A549 (cell line): Measurements from ENCODE around the gene ZNF669. TPM values are rescaled to one million over a fixed set of nuclear protein-coding genes. Genes with fewer than 3 reads are reported as not detected.
"Not testable (repeated sequence)": the region's sequence is repeated elsewhere in the genome, so short reads cannot be mapped to it uniquely, and the experiment has no call there.

Source experiments
- ATAC-seq, 2 experiments: fragments of 200-7000 bp in 1 of 2; fragments of >200 bp in 1 of 2; cut with Nextera tagmentation in 1 of 2; cut with Tn5 transposase in 1 of 2; 3 replicates each; pipeline versions ENCODE4 v1.8.0 to v1.9.1; 2018 to 2020; ENCODE audit warnings: mild to moderate bottlenecking in 1 of 2, moderate library complexity in 1 of 2
- CTCF ChIA-PET: fragments of 300-600 bp; sonication (Branson Sonifier 250); formaldehyde crosslinking; extraction: SDS; loops from one replicate; lab custom pipeline; 2021; ENCODE audit warnings: antibody characterized with exemption, inconsistent platforms; lab: Yijun Ruan, JAX
- POLR2A ChIA-PET: fragments of 350-600 bp; formaldehyde crosslinking; extraction: SDS; loops from one replicate; lab custom pipeline; 2021; ENCODE audit warnings: antibody characterized with exemption, inconsistent platforms; lab: Yijun Ruan, JAX
- DNase-seq, 2 experiments: peaks; one replicate each; pipeline versions ENCODE4 v3.0.0 to v3.0.0-alpha.2; 2011 to 2016; ENCODE audit warnings: low read depth in 1 of 2, low spot score in 1 of 2
- FAIRE-seq: peaks from 2 replicates; lab custom pipeline; 2011; peaks lifted over from hg19 to GRCh38; lab: Jason Lieb, UNC
- H3K27ac ChIP-seq, 2 experiments: fragments of >200 bp; sonication (Bioruptor Twin); formaldehyde crosslinking; 3 replicates each; pipeline ENCODE4 v1.5.1; 2016 to 2017
- H3K4me1 ChIP-seq: fragments of >200 bp; sonication (Bioruptor Twin); formaldehyde crosslinking; 3 replicates; pipeline ENCODE4 v1.6.1; 2016
- H3K4me2 ChIP-seq: fragments of >200 bp; sonication (Bioruptor Twin); formaldehyde crosslinking; 3 replicates; pipeline ENCODE4 v1.6.1; 2016
- H3K4me3 ChIP-seq: fragments of >200 bp; sonication (Bioruptor Twin); formaldehyde crosslinking; 3 replicates; pipeline ENCODE4 v1.5.1; 2016
- H3K9me3 ChIP-seq: fragments of >200 bp; sonication (Bioruptor Twin); formaldehyde crosslinking; 3 replicates; pipeline ENCODE4 v1.6.1; 2016
- BCL3 ChIP-seq: fragments of >200 bp; sonication (Bioruptor Twin); formaldehyde crosslinking; IDR thresholded peaks from 3 replicates; pipeline ENCODE4 v1.6.1; 2016
- BHLHE40 ChIP-seq: IDR thresholded peaks from 2 replicates; pipeline ENCODE4 v1.6.1; 2012; ENCODE audit warnings: low read depth, low read length, inconsistent platforms
- CHD4 ChIP-seq: fragments of 200-600 bp; sonication (generic); IDR thresholded peaks from 2 replicates; pipeline ENCODE4 v1.6.1; 2016; ENCODE audit warnings: antibody characterized with exemption, mild to moderate bottlenecking, borderline replicate concordance
- CTCF ChIP-seq: fragments of >200 bp; sonication (Bioruptor Twin); formaldehyde crosslinking; IDR thresholded peaks from 3 replicates; pipeline ENCODE4 v1.5.1; 2016
- EHMT2 ChIP-seq: fragments of 200-600 bp; sonication (generic); IDR thresholded peaks from 2 replicates; pipeline ENCODE4 v1.6.1; 2016; ENCODE audit warnings: antibody characterized with exemption, low read depth, mild to moderate bottlenecking, moderate library complexity
- ESRRA ChIP-seq: fragments of 150-350 bp; IDR thresholded peaks from 2 replicates; pipeline ENCODE4 v1.6.1; 2014; ENCODE audit warnings: mild to moderate bottlenecking, low read length, borderline replicate concordance
- FOSB ChIP-seq: fragments of 250-450 bp; sonication (Bioruptor Pico); IDR thresholded peaks from 2 replicates; pipeline ENCODE4 v1.5.0; 2020; ENCODE audit warnings: mild to moderate bottlenecking, moderate library complexity
- HOXB13 ChIP-seq: fragments of 250-450 bp; sonication (Bioruptor Pico); IDR thresholded peaks from 2 replicates; pipeline ENCODE4 v1.5.0; 2020; ENCODE audit warnings: low read depth, mild to moderate bottlenecking, moderate library complexity
- HOXB5 ChIP-seq: fragments of 250-450 bp; sonication (Bioruptor Pico); IDR thresholded peaks from 2 replicates; pipeline ENCODE4 v1.5.0; 2020; ENCODE audit warnings: mild to moderate bottlenecking, moderate library complexity
- KDM1A ChIP-seq: fragments of 200-600 bp; sonication (generic); IDR thresholded peaks from 2 replicates; pipeline ENCODE4 v1.6.1; 2016; ENCODE audit warnings: low read depth, mild to moderate bottlenecking
- KDM5A ChIP-seq: fragments of 200-600 bp; sonication (generic); IDR thresholded peaks from 2 replicates; pipeline ENCODE4 v1.6.1; 2016; ENCODE audit warnings: antibody characterized with exemption, mild to moderate bottlenecking
- PHF8 ChIP-seq: fragments of 200-600 bp; sonication (generic); IDR thresholded peaks from 2 replicates; pipeline ENCODE4 v1.6.1; 2016; ENCODE audit warnings: low read depth, mild to moderate bottlenecking, antibody characterized with exemption, moderate library complexity, borderline replicate concordance
- POLR2A ChIP-seq: IDR thresholded peaks from 2 replicates; pipeline ENCODE4 v1.6.1; 2012; ENCODE audit warnings: mild to moderate bottlenecking, low read length
- RARB ChIP-seq: fragments of 250-450 bp; sonication (Bioruptor Pico); IDR thresholded peaks from 2 replicates; pipeline ENCODE4 v1.8.0; 2021; ENCODE audit warnings: mild to moderate bottlenecking, moderate library complexity
- RCOR1 ChIP-seq: fragments of 150-350 bp; IDR thresholded peaks from 2 replicates; pipeline ENCODE4 v1.6.1; 2014; ENCODE audit warnings: antibody characterized with exemption, low read length, low read depth
- RNF2 ChIP-seq: fragments of 200-600 bp; sonication (generic); IDR thresholded peaks from 2 replicates; pipeline ENCODE4 v1.6.1; 2016; ENCODE audit warnings: low read depth, mild to moderate bottlenecking, antibody characterized with exemption, moderate library complexity, borderline replicate concordance
- SREBF2 ChIP-seq: fragments of 450-650 bp; IDR thresholded peaks from 2 replicates; pipeline ENCODE4 v1.6.1; 2014; ENCODE audit warnings: mild to moderate bottlenecking, moderate library complexity
- TP53 ChIP-seq: fragments of 250-450 bp; sonication (Bioruptor Pico); IDR thresholded peaks from 2 replicates; pipeline ENCODE4 v1.5.0; 2021; ENCODE audit warnings: mild to moderate bottlenecking, moderate library complexity
- ZC3H11A ChIP-seq: fragments of 450-650 bp; IDR thresholded peaks from 2 replicates; pipeline ENCODE4 v1.6.1; 2014; ENCODE audit warnings: antibody characterized with exemption, mild to moderate bottlenecking
- WGBS: methylation state at CpG from one replicate; pipeline ENCODE4 v1.1.6; 2017; ENCODE audit errors: missing lambda C conversion rate; 5-methylcytosine and 5-hydroxymethylcytosine counted together
- polyA plus RNA-seq, 4 experiments: library from polyadenylated mRNA; depleted of rRNA in 3 of 4; stranded (reverse); fragments of >200 nt; fragmentation: RNase III in 1 of 4; extraction: RNeasy Plus Mini Kit Qiagen cat#74134 plus additional on column Dnase treatment in 1 of 4; gene quantifications; 2 replicates in 3 of 4; 3 replicates in 1 of 4; pipeline ENCODE4 v1.2.3, GENCODE V29; 2011 to 2017
- TF ChIP-seq, protein P1 (sequence below): IDR thresholded peaks from 2 replicates; pipeline ENCODE4 v1.6.1; 2012; ENCODE audit warnings: low read depth, borderline replicate concordance

The ZNF669 gene
- polyA plus RNA-seq, 2 of the 4 experiments (the other 2 are of a cell fraction) = 3.6 to 5.3 TPM

- TF ChIP-seq POLR2A = peak; percentile 64
- TF ChIP-seq RNF2 = no peak
These were observed at the start of gene ZNF669 (continued) for GRCh38 chr1:247103859-247104591.

GRCh38 chr1:247147781-247148180, 43.6 kb upstream of the ZNF669 start:
- no peaks in the 10 kb centered on the region for H3K4me1 ChIP-seq
- no peak for ATAC-seq
- POLR2A ChIA-PET = no interaction called here
- TF ChIP-seq RCOR1 (no peak), BHLHE40 (no peak), PHF8 (no peak), EHMT2 (no peak), FOSB (CRISPR knock-in tag) (no peak), KDM1A (no peak), SREBF2 (no peak)
- no peak for FAIRE-seq
- WGBS = 96% methylated on average over 2 of the region's 2 CpGs
- no peak overlapping the region for H3K4me3 ChIP-seq
- CTCF ChIA-PET = no interaction called here
- H3K27ac ChIP-seq = no peak overlapping the region
- no peak for DNase-seq
- H3K4me2 ChIP-seq = no peak overlapping the region
- peaks cover 90% of the 10 kb centered on the region for H3K9me3 ChIP-seq

DNA sequence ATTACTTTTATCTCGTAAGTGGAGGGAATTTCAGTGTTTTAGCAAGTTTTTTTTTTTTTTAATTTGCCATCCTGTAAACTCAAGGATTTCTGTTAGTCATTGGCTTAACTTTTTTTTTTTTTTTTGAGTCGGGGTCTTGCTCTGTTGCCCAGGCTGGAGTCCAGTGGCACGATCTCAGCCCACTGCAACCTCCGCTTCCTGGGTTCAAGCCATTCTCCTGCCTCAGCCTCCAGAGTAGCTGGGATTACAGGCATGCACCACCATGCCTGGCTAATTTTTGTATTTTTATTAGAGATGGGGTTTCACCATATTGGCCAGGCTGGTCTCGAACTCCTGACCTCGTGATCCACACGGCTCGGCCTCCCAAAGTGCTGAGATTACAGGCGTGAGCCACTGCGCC, 43.0 kb upstream of the ZNF669 start:
- H3K4me2 ChIP-seq, H3K4me3 ChIP-seq, CTCF ChIA-PET, ATAC-seq, H3K4me1 ChIP-seq, POLR2A ChIA-PET, H3K27ac ChIP-seq, DNase-seq, FAIRE-seq: not testable (repeated sequence)
- peaks cover 91% of the 10 kb centered on the region for H3K9me3 ChIP-seq
- WGBS = 97% methylated on average over 10 of the region's 10 CpGs

- CTCF ChIA-PET = no interaction called here
- 90% methylated on average over 3 of the region's 3 CpGs for WGBS
- POLR2A ChIA-PET = no interaction called here
These were observed 42.5 kb upstream of the ZNF669 start for GRCh38 chr1:247146671-247147070.

More at GRCh38 chr1:247146671-247147070, 42.5 kb upstream of the ZNF669 start:
- DNase-seq (no peak), ATAC-seq (no peak), FAIRE-seq (no peak)
- TF ChIP-seq ZC3H11A (no peak), BCL3 (no peak), TP53 (CRISPR knock-in tag) (no peak), CHD4 (no peak), HOXB5 (CRISPR knock-in tag) (no peak), HOXB13 (no peak), ESRRA (no peak), KDM5A (no peak), CTCF (no peak), KDM1A (no peak), RARB (CRISPR knock-in tag) (no peak)
- TF ChIP-seq, protein P1, sequence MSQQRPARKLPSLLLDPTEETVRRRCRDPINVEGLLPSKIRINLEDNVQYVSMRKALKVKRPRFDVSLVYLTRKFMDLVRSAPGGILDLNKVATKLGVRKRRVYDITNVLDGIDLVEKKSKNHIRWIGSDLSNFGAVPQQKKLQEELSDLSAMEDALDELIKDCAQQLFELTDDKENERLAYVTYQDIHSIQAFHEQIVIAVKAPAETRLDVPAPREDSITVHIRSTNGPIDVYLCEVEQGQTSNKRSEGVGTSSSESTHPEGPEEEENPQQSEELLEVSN = no peak
- Histone ChIP-seq H3K9me3 (peaks cover 92% of the 10 kb centered on the region), H3K4me3 (no peak overlapping the region), H3K4me2 (no peak overlapping the region), H3K27ac (no peak overlapping the region), H3K4me1 (no peaks in the 10 kb centered on the region)
